Heart left ventricle (tissue), 16 donors: Measurements from ENCODE around the gene QDPR. TPM values are rescaled to one million over a fixed set of nuclear protein-coding genes. Genes with fewer than 3 reads are reported as not detected.
A peak's percentile ranks its signal among the peaks of the same experiment; 100 is the strongest.
"Not testable (repeated sequence)": the region's sequence is repeated elsewhere in the genome, so short reads cannot be mapped to it uniquely, and the experiment has no call there.

Source experiments
- ATAC-seq, 4 donors: fragments of 200-7000 bp; cut with Tn5 transposase; one replicate each; pipeline ENCODE4 v1.9.1; 2020 to 2022; ENCODE audit warnings: moderate library complexity in 4 of 4, mild to moderate bottlenecking in 3 of 4, moderate number of reproducible peaks in 1 of 4
- DNase-seq, 5 donors: peaks; one replicate each; pipeline ENCODE4 v3.0.0-alpha.2; 2020
- H3K27ac ChIP-seq, 12 donors: fragments of 200-600 bp; sonication (generic) in 4 of 12; one replicate each; pipeline versions ENCODE4 v1.5.0 to v1.8.0; 2016 to 2022; ENCODE audit warnings: mild to moderate bottlenecking in 2 of 12
- H3K27me3 ChIP-seq, 9 donors: fragments of 200-600 bp; sonication (generic) in 2 of 9; one replicate each; pipeline versions ENCODE4 v1.5.1 to v1.8.0; 2016 to 2022; ENCODE audit warnings: mild to moderate bottlenecking in 3 of 9
- H3K36me3 ChIP-seq, 9 donors: fragments of 200-600 bp; sonication (generic) in 2 of 9; one replicate each; pipeline versions ENCODE4 v1.5.0 to v1.8.0; 2018 to 2022; ENCODE audit warnings: mild to moderate bottlenecking in 2 of 9
- H3K4me1 ChIP-seq, 12 donors: fragments of 200-600 bp; sonication (generic) in 4 of 12; one replicate each; pipeline versions ENCODE4 v1.5.0 to v1.8.0; 2016 to 2022; ENCODE audit warnings: mild to moderate bottlenecking in 3 of 12
- H3K4me3 ChIP-seq, 12 donors: fragments of 200-600 bp; sonication (generic) in 4 of 12; one replicate each; pipeline versions ENCODE4 v1.5.0 to v1.8.0; 2017 to 2022; ENCODE audit warnings: mild to moderate bottlenecking in 9 of 12, moderate library complexity in 4 of 12
- H3K9me3 ChIP-seq, 12 donors: fragments of 200-600 bp; sonication (generic) in 4 of 12; one replicate each; pipeline versions ENCODE4 v1.5.0 to v1.8.0; 2016 to 2022; ENCODE audit warnings: mild to moderate bottlenecking in 1 of 12
- POLR2A ChIP-seq, 2 donors: fragments of 450-650 bp; IDR thresholded peaks; one replicate each; pipeline ENCODE4 v1.6.1; 2017; ENCODE audit warnings: antibody characterized with exemption in 2 of 2, mild to moderate bottlenecking in 2 of 2, moderate library complexity in 2 of 2
- WGBS, 4 donors: extraction: QIAGEN DNeasy Blood & Tissue Kit in 2 of 4; methylation state at CpG; one replicate each; pipeline versions ENCODE4 v1.1.5 to v1.1.7; 2013 to 2018; 5-methylcytosine and 5-hydroxymethylcytosine counted together
- intact Hi-C, 10 donors: fragments of 100-400 bp; cut with DNase I; formaldehyde crosslinking; loops; one replicate each; pipeline versions ENCODE4 v1.11.1 to v1.14.2; 2022
- polyA plus RNA-seq, 2 donors: library from polyadenylated mRNA; stranded (reverse); fragments of 200-250 nt; gene quantifications; one replicate each; pipeline ENCODE4 v1.2.3, GENCODE V29; 2013
- total RNA-seq, 9 donors: library from RNA; depleted of rRNA in 2 of 9; stranded (reverse); fragments of >200 nt in 2 of 9; fragmentation: NEBNext Ultra II Directional in 3 of 9; extraction: Animal tissue kit (Norgen Biotek cat#: 25700) in 3 of 9; gene quantifications; one replicate each; pipeline versions ENCODE4 v1.1.0 to v1.2.4, GENCODE V29; 2016 to 2023
- TF ChIP-seq, protein P1 (sequence below), 12 donors: fragments of 200-600 bp; sonication (generic) in 4 of 12; IDR thresholded peaks; one replicate each; pipeline versions ENCODE4 v1.5.0 to v1.8.0; 2018 to 2022; ENCODE audit warnings: antibody characterized with exemption in 12 of 12, mild to moderate bottlenecking in 5 of 12
- donor health status: ischemic (EF 13 %, LVEDD 7.1; RV severe dilation, severe dysfunction).
- donor health status: healthy with polysubstance abuse.
- donor health status: DM: no; HTN: yes; CAD: no.
- donor health status: DM: no; HTN: no; CAD: no.
- donor health status: ischemic (EF 25% LVEDD 6.9; RV normal size, moderate dysfunction).
- donor health status: ischemic (EF 25% LVEDD 5.7; RV mildly dilated, moderate dysfunction).
- donor health status: healthy.
- donor health status: DM: yes; HTN: yes; CAD: no.
- donor health status: ischemic (EF 35%, LVEDD 5.7; RV mildly dilated, moderate dysfunction).
- donor health status: nonischemic (EF 11% LVEDD 7.7; RV severe dilation, severe dysfunction).
- donor health status: DM: yes; HTN: yes; CAD: no.
- donor health status: PGD.
- donor health status: ischemic (EF 29% LVEDD 5.4; RV normal size, mild dysfunction).
- donor health status: nonischemic (EF 23%, LVEDD 6.1; RV moderate dilation, normal function).

Gene QDPR
- total and polyA plus RNA-seq, 11 donors, result 22.7 to 66.2 (median 42.5) TPM

DNA sequence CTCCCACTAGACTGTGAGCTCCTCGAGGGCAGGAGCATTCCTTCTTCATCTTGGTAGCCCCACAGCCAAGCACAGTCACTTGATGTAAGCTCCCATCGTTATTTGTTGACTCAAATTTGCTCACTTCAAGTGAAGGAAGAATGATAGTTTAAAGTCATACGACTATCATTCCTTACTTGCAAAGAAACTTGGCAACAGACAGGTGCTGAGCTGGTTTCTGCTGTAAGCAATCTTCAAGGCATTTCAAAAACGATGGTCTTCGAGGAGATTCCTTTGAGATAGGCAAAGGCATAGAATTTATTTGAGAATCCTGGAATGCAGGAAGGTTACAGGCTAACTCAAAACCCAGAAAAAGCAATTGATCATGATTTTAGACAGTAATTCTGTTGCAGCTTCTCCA, 64.8 kb downstream of the QDPR start:
- Histone ChIP-seq H3K27ac (no peak overlapping the region), H3K9me3 (peaks cover 0 to 18% (median 0%) of the 10 kb centered on the region in 12 donors), H3K4me3 (no peak overlapping the region), H3K36me3 (no peaks in the 10 kb centered on the region), H3K27me3 (no peaks in the 10 kb centered on the region), H3K4me1 (peaks cover 0 to 2% (median 0%) of the 10 kb centered on the region in 12 donors)
- no peak for DNase-seq
- WGBS, 4 donors, result 73 to 77% (median 77%) methylated on average over 5 of the region's 5 CpGs
- TF ChIP-seq POLR2A (IDR thresholded peaks at IDR 0.05), result no peak
- TF ChIP-seq, protein P1, sequence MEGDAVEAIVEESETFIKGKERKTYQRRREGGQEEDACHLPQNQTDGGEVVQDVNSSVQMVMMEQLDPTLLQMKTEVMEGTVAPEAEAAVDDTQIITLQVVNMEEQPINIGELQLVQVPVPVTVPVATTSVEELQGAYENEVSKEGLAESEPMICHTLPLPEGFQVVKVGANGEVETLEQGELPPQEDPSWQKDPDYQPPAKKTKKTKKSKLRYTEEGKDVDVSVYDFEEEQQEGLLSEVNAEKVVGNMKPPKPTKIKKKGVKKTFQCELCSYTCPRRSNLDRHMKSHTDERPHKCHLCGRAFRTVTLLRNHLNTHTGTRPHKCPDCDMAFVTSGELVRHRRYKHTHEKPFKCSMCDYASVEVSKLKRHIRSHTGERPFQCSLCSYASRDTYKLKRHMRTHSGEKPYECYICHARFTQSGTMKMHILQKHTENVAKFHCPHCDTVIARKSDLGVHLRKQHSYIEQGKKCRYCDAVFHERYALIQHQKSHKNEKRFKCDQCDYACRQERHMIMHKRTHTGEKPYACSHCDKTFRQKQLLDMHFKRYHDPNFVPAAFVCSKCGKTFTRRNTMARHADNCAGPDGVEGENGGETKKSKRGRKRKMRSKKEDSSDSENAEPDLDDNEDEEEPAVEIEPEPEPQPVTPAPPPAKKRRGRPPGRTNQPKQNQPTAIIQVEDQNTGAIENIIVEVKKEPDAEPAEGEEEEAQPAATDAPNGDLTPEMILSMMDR (IDR thresholded peaks at IDR 0.05), result no peak
- intact Hi-C loops, result loop anchor here (1.0 to 10.0 kb wide), 8 partner anchors 92 to 1157 kb away; no protein-coding TSS in a partner anchor
- no peak for ATAC-seq

DNA sequence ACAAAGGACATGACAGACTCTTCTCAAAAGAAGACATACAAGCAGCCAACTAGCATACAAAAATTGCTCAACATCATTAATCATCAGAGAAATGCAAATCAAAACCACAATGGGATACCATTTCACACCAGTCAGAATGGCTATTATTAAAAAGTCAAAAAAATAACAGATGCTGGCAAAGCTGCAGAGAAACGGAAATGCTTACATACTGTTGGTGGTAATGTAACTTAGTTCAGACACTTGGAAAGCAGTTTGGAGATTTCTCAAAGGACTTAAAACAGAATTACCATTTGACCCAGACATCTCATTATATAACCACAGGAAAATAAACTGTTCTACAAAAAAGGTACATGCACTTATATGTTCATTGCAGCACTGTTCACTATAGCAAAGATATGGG, 69.4 kb downstream of the QDPR start:
- intact Hi-C loops, result loop anchor here in 4 of 10 donors (10.0 kb wide), 2 partner anchors 88 to 648 kb away; no protein-coding TSS in a partner anchor
- not testable (repeated sequence) for ATAC-seq, H3K27me3 ChIP-seq, H3K4me1 ChIP-seq, H3K4me3 ChIP-seq, DNase-seq, H3K27ac ChIP-seq, H3K36me3 ChIP-seq
- peaks cover 0 to 24% (median 3%) of the 10 kb centered on the region in 12 donors for H3K9me3 ChIP-seq
- WGBS, 4 donors, result 54 to 78% (median 70%) methylated on average over 1 of the region's 1 CpG

DNA sequence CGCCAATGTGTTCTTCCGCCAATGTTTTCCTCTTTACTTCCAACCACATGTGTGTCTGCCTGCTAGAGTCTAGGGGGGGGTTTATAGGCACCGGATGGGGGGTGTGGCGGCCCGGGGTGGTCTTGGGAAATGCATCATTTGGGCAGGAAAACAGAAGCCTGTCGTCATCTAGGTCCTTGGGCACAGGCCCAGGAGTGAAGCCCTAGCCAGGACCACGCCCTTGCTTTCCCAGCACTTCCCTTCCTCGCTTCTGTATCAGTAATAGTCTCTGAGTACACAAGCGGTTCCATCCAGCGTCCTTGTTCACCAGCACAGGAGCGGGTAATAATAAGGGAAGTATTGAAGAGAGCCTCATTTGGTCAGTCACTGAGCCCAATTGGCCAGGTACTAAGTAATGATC, 74.5 kb downstream of the QDPR start:
- ATAC-seq (peak; percentile 58 to 97 (median 74)), DNase-seq (peak in 4 of 5 donors; percentile 25 to 65 (median 37))
- intact Hi-C loops, result no loop called here
- Histone ChIP-seq H3K27ac (peak overlapping the region in 3 of 12 donors; percentile 24 to 69 (median 60)), H3K9me3 (peaks cover 0 to 13% (median 2%) of the 10 kb centered on the region in 12 donors), H3K27me3 (no peaks in the 10 kb centered on the region), H3K4me3 (no peak overlapping the region), H3K36me3 (no peaks in the 10 kb centered on the region), H3K4me1 (peaks cover 0 to 3% (median 0%) of the 10 kb centered on the region in 12 donors)
- TF ChIP-seq, protein P1 (IDR thresholded peaks at IDR 0.05), result no peak
- TF ChIP-seq POLR2A (IDR thresholded peaks at IDR 0.05), result no peak
- WGBS, 4 donors, result 61 to 79% (median 68%) methylated on average over 11 of the region's 11 CpGs

DNA sequence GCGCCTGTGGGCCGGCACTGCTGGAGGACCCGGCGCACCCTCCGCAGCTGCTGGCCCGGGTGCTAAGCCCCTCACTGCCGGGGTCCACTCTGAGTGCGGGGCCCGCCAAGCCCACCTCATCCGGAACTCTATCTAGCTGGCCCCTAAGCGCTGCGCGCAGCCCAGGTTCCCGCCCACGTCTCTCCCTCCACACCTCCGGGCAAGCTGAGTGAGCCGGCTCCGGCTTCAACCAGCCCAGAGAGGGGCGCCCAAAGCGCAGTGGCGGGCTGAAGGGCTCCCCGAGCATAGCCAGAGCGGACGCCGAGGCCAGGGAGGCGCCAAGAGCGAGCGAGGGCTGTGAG, 75.2 kb downstream of the QDPR start:
- H3K27ac ChIP-seq, result peak overlapping the region in 4 of 12 donors; percentile 4 to 60 (median 46)
- ATAC-seq (peak in 1 of 4 donors; percentile 24), DNase-seq (no peak)
- intact Hi-C loops, result no loop called here
- H3K4me1 ChIP-seq, result peaks cover 0 to 3% (median 0%) of the 10 kb centered on the region in 12 donors
- H3K36me3 ChIP-seq, result no peaks in the 10 kb centered on the region
- TF ChIP-seq, protein P1 (IDR thresholded peaks at IDR 0.05), result no peak
- TF ChIP-seq POLR2A (IDR thresholded peaks at IDR 0.05), result no peak
- WGBS, 4 donors, result 97 to 98% (median 98%) methylated on average over 25 to 28 of the region's 28 CpGs
- no peaks in the 10 kb centered on the region for H3K27me3 ChIP-seq
- H3K4me3 ChIP-seq, result no peak overlapping the region
- H3K9me3 ChIP-seq, result peaks cover 0 to 8% (median 0%) of the 10 kb centered on the region in 12 donors

Other genes starting within 250 kb of the QDPR start
- not detected for gene CLRN2, start 3.1 kb upstream of the QDPR start, total RNA-seq
- not detected for gene CLRN2, start 3.1 kb upstream of the QDPR start, polyA plus RNA-seq
- 100 to 1,000 TPM in 1 of 9 donors, 10 to 100 TPM in 8; 52.7 to 281 (median 66.1) TPM for gene LAP3, start 65.1 kb upstream of the QDPR start, total RNA-seq
- 10 to 100 TPM; 14.4 to 70.4 TPM for gene LAP3, start 65.1 kb upstream of the QDPR start, polyA plus RNA-seq
- gene MED28, start 102.6 kb upstream of the QDPR start, total RNA-seq, result 10 to 100 TPM in 7 of 9 donors, 1 to 10 TPM in 2; 4.4 to 22.1 (median 15.0) TPM
- gene MED28, start 102.6 kb upstream of the QDPR start, polyA plus RNA-seq, result 1 to 10 TPM; 4.8 to 8.8 TPM